H9 (cell line): Measurements from ENCODE around the gene USP46. TPM values are rescaled to one million over a fixed set of nuclear protein-coding genes. Genes with fewer than 3 reads are reported as not detected.

Experiments
- DNase-seq: peaks from one replicate; pipeline ENCODE4 v3.0.0-alpha.2; 2017
- H2AFZ ChIP-seq: one replicate; pipeline ENCODE4 v1.6.1; 2013; ENCODE audit warnings: mild to moderate bottlenecking, low read length, control low read depth, moderate library complexity
- H2AK5ac ChIP-seq: 2 replicates; pipeline ENCODE4 v1.6.1; 2013; ENCODE audit warnings: low read length, control low read depth, mixed read lengths; ENCODE audit not compliant: insufficient read length
- H2BK120ac ChIP-seq: one replicate; pipeline ENCODE4 v1.6.1; 2013; ENCODE audit warnings: low read depth, mild to moderate bottlenecking, low read length, control low read depth, inconsistent platforms; ENCODE audit not compliant: poor library complexity, severe bottlenecking
- H2BK12ac ChIP-seq: 2 replicates; pipeline ENCODE4 v1.6.1; 2013; ENCODE audit warnings: low read length, control low read depth, mixed read lengths, low read depth; ENCODE audit not compliant: insufficient read length
- H2BK15ac ChIP-seq: 2 replicates; pipeline ENCODE4 v1.6.1; 2013; ENCODE audit warnings: low read depth, low read length, control low read depth
- H2BK20ac ChIP-seq: one replicate; pipeline ENCODE4 v1.6.1; 2013; ENCODE audit warnings: low read depth, mild to moderate bottlenecking, low read length, control low read depth, inconsistent platforms; ENCODE audit not compliant: poor library complexity, severe bottlenecking
- H2BK5ac ChIP-seq: 2 replicates; pipeline ENCODE4 v1.6.1; 2013; ENCODE audit warnings: low read length, control low read depth, mixed read lengths; ENCODE audit not compliant: insufficient read length
- H3K14ac ChIP-seq: 2 replicates; pipeline ENCODE4 v1.6.1; 2013; ENCODE audit warnings: low read length, control low read depth; ENCODE audit not compliant: insufficient read depth
- H3K18ac ChIP-seq: 2 replicates; pipeline ENCODE4 v1.6.1; 2013; ENCODE audit warnings: low read depth, mild to moderate bottlenecking, mixed read lengths, low read length, control low read depth; ENCODE audit not compliant: insufficient read length
- H3K23ac ChIP-seq: 2 replicates; pipeline ENCODE4 v1.6.1; 2013; ENCODE audit warnings: low read length, control low read depth, mixed read lengths, low read depth; ENCODE audit not compliant: insufficient read length
- H3K23me2 ChIP-seq: 2 replicates; pipeline ENCODE4 v1.6.1; 2013; ENCODE audit warnings: low read depth, mild to moderate bottlenecking, mixed read lengths, low read length, control low read depth; ENCODE audit not compliant: insufficient read length, poor library complexity, severe bottlenecking
- H3K27ac ChIP-seq: 2 replicates; pipeline ENCODE4 v1.5.1; 2013; ENCODE audit warnings: low read length, control low read depth, mixed read lengths, low read depth; ENCODE audit not compliant: insufficient read length
- H3K27me3 ChIP-seq: 2 replicates; pipeline ENCODE4 v1.6.1; 2013; ENCODE audit warnings: low read length, control low read depth, inconsistent platforms; ENCODE audit not compliant: insufficient read depth
- H3K4ac ChIP-seq: 2 replicates; pipeline ENCODE4 v1.6.1; 2013; ENCODE audit warnings: low read depth, mild to moderate bottlenecking, control low read depth, inconsistent platforms, low read length, moderate library complexity
- H3K4me1 ChIP-seq: 2 replicates; pipeline ENCODE4 v1.6.1; 2013; ENCODE audit warnings: low read length, control low read depth, inconsistent platforms; ENCODE audit not compliant: insufficient read depth
- H3K4me2 ChIP-seq: 2 replicates; pipeline ENCODE4 v1.6.1; 2013; ENCODE audit warnings: low read length, control low read depth, mixed read lengths; ENCODE audit not compliant: insufficient read length, insufficient read depth
- H3K56ac ChIP-seq: 2 replicates; pipeline ENCODE4 v1.6.1; 2013; ENCODE audit warnings: low read depth, mild to moderate bottlenecking, mixed read lengths, low read length, control low read depth; ENCODE audit not compliant: insufficient read length
- H3K79me1 ChIP-seq: 2 replicates; pipeline ENCODE4 v1.6.1; 2013; ENCODE audit warnings: low read depth, mild to moderate bottlenecking, moderate library complexity, low read length, control low read depth, inconsistent platforms; ENCODE audit not compliant: insufficient read depth, poor library complexity, severe bottlenecking
- H3K79me2 ChIP-seq: 2 replicates; pipeline ENCODE4 v1.6.1; 2013; ENCODE audit warnings: low read length, control low read depth, inconsistent platforms; ENCODE audit not compliant: insufficient read depth
- H3K9ac ChIP-seq: 2 replicates; pipeline ENCODE4 v1.6.1; 2013; ENCODE audit warnings: low read length, control low read depth, mixed read lengths; ENCODE audit not compliant: insufficient read length; ENCODE audit errors: extremely low read depth
- H3K9me3 ChIP-seq: one replicate; pipeline ENCODE4 v1.6.1; 2013; ENCODE audit warnings: low read depth, low read length, inconsistent platforms; ENCODE audit not compliant: control insufficient read depth
- H3T11ph ChIP-seq: one replicate; pipeline ENCODE4 v1.6.1; 2013; ENCODE audit warnings: mild to moderate bottlenecking, low read length, control low read depth, inconsistent platforms
- H4K20me1 ChIP-seq: one replicate; pipeline ENCODE4 v1.6.1; 2013; ENCODE audit not compliant: control insufficient read depth, insufficient read length, insufficient read depth
- H4K5ac ChIP-seq: 2 replicates; pipeline ENCODE4 v1.6.1; 2013; ENCODE audit warnings: low read depth, mild to moderate bottlenecking, mixed read lengths, low read length, control low read depth; ENCODE audit not compliant: insufficient read length
- H4K8ac ChIP-seq: replicated peaks from 2 replicates; pipeline ENCODE4 v1.6.1; 2013; ENCODE audit warnings: low read length, control low read depth, mixed read lengths, low read depth; ENCODE audit not compliant: insufficient read length
- H4K91ac ChIP-seq: 2 replicates; pipeline ENCODE4 v1.6.1; 2013; ENCODE audit warnings: low read depth, mild to moderate bottlenecking, moderate library complexity, mixed read lengths, low read length, control low read depth; ENCODE audit not compliant: insufficient read length
- H3K27ac Mint-ChIP-seq, 3 experiments: 2 replicates in 2 of 3; 3 replicates in 1 of 3; pipeline ENCODE4 v1.8.0; 2020 to 2021; ENCODE audit warnings: mixed read lengths in 3 of 3, mild to moderate bottlenecking in 1 of 3, moderate library complexity in 1 of 3
- H3K27me3 Mint-ChIP-seq: 2 replicates; pipeline ENCODE4 v1.8.0; 2021; ENCODE audit warnings: low read depth, mild to moderate bottlenecking, moderate library complexity, mixed read lengths
- H3K36me3 Mint-ChIP-seq, 3 experiments: 2 replicates in 2 of 3; 3 replicates in 1 of 3; pipeline ENCODE4 v1.8.0; 2020 to 2021; ENCODE audit warnings: low read depth in 3 of 3, mixed read lengths in 3 of 3; ENCODE audit not compliant: insufficient read depth in 1 of 3
- H3K4me1 Mint-ChIP-seq, 2 experiments: 2 replicates each; pipeline ENCODE4 v1.8.0; 2020; ENCODE audit warnings: mixed read lengths in 2 of 2
- H3K4me3 Mint-ChIP-seq, 2 experiments: 2 replicates in 1 of 2; 3 replicates in 1 of 2; pipeline ENCODE4 v1.8.0; 2020 to 2021; ENCODE audit warnings: mild to moderate bottlenecking in 2 of 2, mixed read lengths in 2 of 2, moderate library complexity in 1 of 2
- H3K9me3 Mint-ChIP-seq, 2 experiments: 2 replicates in 1 of 2; 3 replicates in 1 of 2; pipeline ENCODE4 v1.8.0; 2020; ENCODE audit warnings: mild to moderate bottlenecking in 2 of 2, mixed read lengths in 2 of 2, moderate library complexity in 1 of 2
- total RNA-seq: library from RNA; stranded (reverse); gene quantifications from 2 replicates; pipeline ENCODE4 v1.2.1, GENCODE V29; 2021
- TF ChIP-seq, protein P1 (sequence below): fragments of 200-600 bp; sonication (generic); conservative IDR thresholded peaks from 3 replicates; pipeline ENCODE4 v1.8.0; 2021; ENCODE audit warnings: antibody characterized with exemption, mild to moderate bottlenecking

Gene USP46
- total RNA-seq, 1 experiment from 2014 or later = 59.8 TPM

DNA sequence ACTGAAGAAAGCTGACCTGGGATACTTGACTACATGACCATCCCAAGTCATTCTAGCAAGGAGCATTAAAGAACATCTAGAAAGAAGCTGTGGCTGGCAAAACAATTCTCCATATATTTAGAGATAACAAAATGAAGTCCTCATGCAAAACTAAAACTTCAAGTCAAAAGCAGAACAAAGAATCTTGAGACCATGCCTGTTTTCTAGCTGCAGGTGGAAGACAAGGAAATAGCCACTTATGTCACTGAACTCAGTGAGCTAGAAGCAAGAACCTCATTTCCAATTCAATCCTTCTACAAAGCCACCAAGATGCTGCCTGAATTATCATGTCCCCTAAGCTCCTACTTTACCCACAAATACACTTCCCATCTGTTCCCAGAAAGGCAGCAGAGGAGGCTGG lies 13.8 kb downstream of the USP46 start:
- Histone ChIP-seq H2BK20ac (no peak overlapping the region), H2AK5ac (no peak overlapping the region), H3K4ac (no peak overlapping the region), H3K27me3 (no peaks in the 10 kb centered on the region), H4K91ac (no peak overlapping the region), H3K9ac (no peak overlapping the region), H2BK120ac (no peak overlapping the region), H3T11ph (no peak overlapping the region), H3K79me2 (peaks cover 48% of the 10 kb centered on the region; the same call in 1 of the 2 replicates), H3K27ac (no peak overlapping the region), H4K8ac (no peak overlapping the region), H2BK5ac (no peak overlapping the region), H2BK12ac (no peak overlapping the region), H2BK15ac (no peak overlapping the region), H3K9me3 (no peaks in the 10 kb centered on the region), H3K23me2 (no peaks in the 10 kb centered on the region), H3K56ac (no peak overlapping the region), H4K20me1 (no peaks in the 10 kb centered on the region), H3K23ac (no peak overlapping the region), H3K18ac (no peak overlapping the region), H3K4me1 (peaks cover 9% of the 10 kb centered on the region; the same call in 1 of the 2 replicates), H2AFZ (no peak overlapping the region), H4K5ac (no peak overlapping the region), H3K14ac (no peak overlapping the region), H3K4me2 (no peak overlapping the region), H3K79me1 (peaks cover 4% of the 10 kb centered on the region)
- Mint-ChIP-seq H3K36me3 (peaks cover 5 to 9% (median 7%) of the 10 kb centered on the region in 3 experiments), H3K4me1 (peaks cover 65 to 78% of the 10 kb centered on the region in 2 experiments), H3K4me3 (no peak overlapping the region), H3K9me3 (no peaks in the 10 kb centered on the region), H3K27me3 (no peaks in the 10 kb centered on the region), H3K27ac (no peak overlapping the region)
- TF ChIP-seq, protein P1, sequence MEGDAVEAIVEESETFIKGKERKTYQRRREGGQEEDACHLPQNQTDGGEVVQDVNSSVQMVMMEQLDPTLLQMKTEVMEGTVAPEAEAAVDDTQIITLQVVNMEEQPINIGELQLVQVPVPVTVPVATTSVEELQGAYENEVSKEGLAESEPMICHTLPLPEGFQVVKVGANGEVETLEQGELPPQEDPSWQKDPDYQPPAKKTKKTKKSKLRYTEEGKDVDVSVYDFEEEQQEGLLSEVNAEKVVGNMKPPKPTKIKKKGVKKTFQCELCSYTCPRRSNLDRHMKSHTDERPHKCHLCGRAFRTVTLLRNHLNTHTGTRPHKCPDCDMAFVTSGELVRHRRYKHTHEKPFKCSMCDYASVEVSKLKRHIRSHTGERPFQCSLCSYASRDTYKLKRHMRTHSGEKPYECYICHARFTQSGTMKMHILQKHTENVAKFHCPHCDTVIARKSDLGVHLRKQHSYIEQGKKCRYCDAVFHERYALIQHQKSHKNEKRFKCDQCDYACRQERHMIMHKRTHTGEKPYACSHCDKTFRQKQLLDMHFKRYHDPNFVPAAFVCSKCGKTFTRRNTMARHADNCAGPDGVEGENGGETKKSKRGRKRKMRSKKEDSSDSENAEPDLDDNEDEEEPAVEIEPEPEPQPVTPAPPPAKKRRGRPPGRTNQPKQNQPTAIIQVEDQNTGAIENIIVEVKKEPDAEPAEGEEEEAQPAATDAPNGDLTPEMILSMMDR = no peak
- no peak for DNase-seq
